ENCODE measurements around the gene ARHGAP42.

ARHGAP42 gene

GRCh38 chr11:100672498-100673033 lies 14.5 kb upstream of the ARHGAP42 start:
- H3K4me3 ChIP-seq (ENCODE audit: low read depth, low read length) = no peak overlapping the region
- TF ChIP-seq CTCF (IDR thresholded peaks at IDR 0.05; ENCODE audit: low read depth, low read length) = no peak

- TF ChIP-seq CTCF (IDR thresholded peaks at IDR 0.05; ENCODE audit: low read depth, low read length) = no peak
- no peak overlapping the region for H3K4me3 ChIP-seq (ENCODE audit: low read depth, low read length)
Observed at GRCh38 chr11:100673063-100673462, 14.0 kb upstream of the ARHGAP42 start.

GRCh38 chr11:100674212-100674611 lies 12.9 kb upstream of the ARHGAP42 start:
- no peak for TF ChIP-seq CTCF (IDR thresholded peaks at IDR 0.05; ENCODE audit: low read depth, low read length)
- no peak overlapping the region for H3K4me3 ChIP-seq (ENCODE audit: low read depth, low read length)

GRCh38 chr11:100675115-100675650 lies 11.9 kb upstream of the ARHGAP42 start:
- H3K4me3 ChIP-seq (ENCODE audit: low read depth, low read length) = no peak overlapping the region
- TF ChIP-seq CTCF (IDR thresholded peaks at IDR 0.05; ENCODE audit: low read depth, low read length) = no peak

GRCh38 chr11:100676901-100677300 lies 10.2 kb upstream of the ARHGAP42 start:
- no peak overlapping the region for H3K4me3 ChIP-seq (ENCODE audit: low read depth, low read length)

GRCh38 chr11:100677796-100678195 lies 9.3 kb upstream of the ARHGAP42 start:
- H3K4me3 ChIP-seq (ENCODE audit: low read depth, low read length) = no peak overlapping the region
- no peak for TF ChIP-seq CTCF (IDR thresholded peaks at IDR 0.05; ENCODE audit: low read depth, low read length)

More at GRCh38 chr11:100676901-100677300, 10.2 kb upstream of the ARHGAP42 start:
- no peak for TF ChIP-seq CTCF (IDR thresholded peaks at IDR 0.05; ENCODE audit: low read depth, low read length)

GRCh38 chr11:100680070-100680469 lies 7.0 kb upstream of the ARHGAP42 start:
- no peak for TF ChIP-seq CTCF (IDR thresholded peaks at IDR 0.05; ENCODE audit: low read depth, low read length)

More at GRCh38 chr11:100680070-100680469, 7.0 kb upstream of the ARHGAP42 start:
- H3K4me3 ChIP-seq (ENCODE audit: low read depth, low read length) = no peak overlapping the region

All from WI38 (cell line).